ENCODE measurements around the gene CD180. TPM values are rescaled to one million over a fixed set of nuclear protein-coding genes. Genes with fewer than 3 reads are reported as not detected.

Gene CD180
- total RNA-seq, 1 experiment from 2014 or later, result not detected

DNA sequence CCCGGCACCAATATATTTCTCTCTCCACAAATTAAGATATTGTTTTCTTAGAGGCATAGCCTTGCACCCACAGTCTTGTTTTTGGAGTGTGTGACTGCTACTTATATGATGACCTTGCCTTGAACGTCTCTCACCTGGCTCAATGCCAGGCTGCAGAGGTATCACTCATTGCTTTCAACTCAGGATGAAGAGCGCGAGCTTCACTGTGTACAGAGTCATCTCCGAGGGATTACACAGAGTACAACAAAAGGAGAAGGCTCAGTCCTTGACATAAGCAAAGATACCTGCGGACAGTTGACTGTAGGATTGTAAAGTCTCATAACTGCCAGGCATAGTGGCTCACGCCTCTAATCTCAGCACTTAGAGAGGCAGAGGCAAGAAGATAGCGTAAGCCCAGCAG lies 53.8 kb downstream of the CD180 start:
- H3K4me3 ChIP-seq (ENCODE audit: low read depth in 2 of 2, low read length in 2 of 2), result no peak overlapping the region
- DNase-seq (ENCODE audit: low read depth, low spot score), result no peak
- H3K27me3 ChIP-seq (ENCODE audit: control insufficient read depth, insufficient read depth, low read length), result no peaks in the 10 kb centered on the region; the same call in 1 of the 2 replicates
- no peak for TF ChIP-seq TCF7L2 (IDR thresholded peaks at IDR 0.05; ENCODE audit: low read depth, low read length)
- no peak for TF ChIP-seq POLR2AphosphoS5 (IDR thresholded peaks at IDR 0.05; ENCODE audit: low read depth, low read length)
- TF ChIP-seq SIN3A (IDR thresholded peaks at IDR 0.05; ENCODE audit: borderline replicate concordance, insufficient read depth, low read depth, low read length), result no peak
- TF ChIP-seq, protein P1, sequence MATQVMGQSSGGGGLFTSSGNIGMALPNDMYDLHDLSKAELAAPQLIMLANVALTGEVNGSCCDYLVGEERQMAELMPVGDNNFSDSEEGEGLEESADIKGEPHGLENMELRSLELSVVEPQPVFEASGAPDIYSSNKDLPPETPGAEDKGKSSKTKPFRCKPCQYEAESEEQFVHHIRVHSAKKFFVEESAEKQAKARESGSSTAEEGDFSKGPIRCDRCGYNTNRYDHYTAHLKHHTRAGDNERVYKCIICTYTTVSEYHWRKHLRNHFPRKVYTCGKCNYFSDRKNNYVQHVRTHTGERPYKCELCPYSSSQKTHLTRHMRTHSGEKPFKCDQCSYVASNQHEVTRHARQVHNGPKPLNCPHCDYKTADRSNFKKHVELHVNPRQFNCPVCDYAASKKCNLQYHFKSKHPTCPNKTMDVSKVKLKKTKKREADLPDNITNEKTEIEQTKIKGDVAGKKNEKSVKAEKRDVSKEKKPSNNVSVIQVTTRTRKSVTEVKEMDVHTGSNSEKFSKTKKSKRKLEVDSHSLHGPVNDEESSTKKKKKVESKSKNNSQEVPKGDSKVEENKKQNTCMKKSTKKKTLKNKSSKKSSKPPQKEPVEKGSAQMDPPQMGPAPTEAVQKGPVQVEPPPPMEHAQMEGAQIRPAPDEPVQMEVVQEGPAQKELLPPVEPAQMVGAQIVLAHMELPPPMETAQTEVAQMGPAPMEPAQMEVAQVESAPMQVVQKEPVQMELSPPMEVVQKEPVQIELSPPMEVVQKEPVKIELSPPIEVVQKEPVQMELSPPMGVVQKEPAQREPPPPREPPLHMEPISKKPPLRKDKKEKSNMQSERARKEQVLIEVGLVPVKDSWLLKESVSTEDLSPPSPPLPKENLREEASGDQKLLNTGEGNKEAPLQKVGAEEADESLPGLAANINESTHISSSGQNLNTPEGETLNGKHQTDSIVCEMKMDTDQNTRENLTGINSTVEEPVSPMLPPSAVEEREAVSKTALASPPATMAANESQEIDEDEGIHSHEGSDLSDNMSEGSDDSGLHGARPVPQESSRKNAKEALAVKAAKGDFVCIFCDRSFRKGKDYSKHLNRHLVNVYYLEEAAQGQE (IDR thresholded peaks at IDR 0.05; ENCODE audit: insufficient read depth in 1 of 2, low read depth in 2 of 2, low read length in 1 of 2), result no peak
- TF ChIP-seq, protein P2, sequence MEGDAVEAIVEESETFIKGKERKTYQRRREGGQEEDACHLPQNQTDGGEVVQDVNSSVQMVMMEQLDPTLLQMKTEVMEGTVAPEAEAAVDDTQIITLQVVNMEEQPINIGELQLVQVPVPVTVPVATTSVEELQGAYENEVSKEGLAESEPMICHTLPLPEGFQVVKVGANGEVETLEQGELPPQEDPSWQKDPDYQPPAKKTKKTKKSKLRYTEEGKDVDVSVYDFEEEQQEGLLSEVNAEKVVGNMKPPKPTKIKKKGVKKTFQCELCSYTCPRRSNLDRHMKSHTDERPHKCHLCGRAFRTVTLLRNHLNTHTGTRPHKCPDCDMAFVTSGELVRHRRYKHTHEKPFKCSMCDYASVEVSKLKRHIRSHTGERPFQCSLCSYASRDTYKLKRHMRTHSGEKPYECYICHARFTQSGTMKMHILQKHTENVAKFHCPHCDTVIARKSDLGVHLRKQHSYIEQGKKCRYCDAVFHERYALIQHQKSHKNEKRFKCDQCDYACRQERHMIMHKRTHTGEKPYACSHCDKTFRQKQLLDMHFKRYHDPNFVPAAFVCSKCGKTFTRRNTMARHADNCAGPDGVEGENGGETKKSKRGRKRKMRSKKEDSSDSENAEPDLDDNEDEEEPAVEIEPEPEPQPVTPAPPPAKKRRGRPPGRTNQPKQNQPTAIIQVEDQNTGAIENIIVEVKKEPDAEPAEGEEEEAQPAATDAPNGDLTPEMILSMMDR (IDR thresholded peaks at IDR 0.05), result no peak
- CTCF ChIA-PET, result interaction anchor here (0.6 kb wide), 1 partner anchor 65 kb away, joined by 3 read pairs; no protein-coding TSS in a partner anchor
- in situ Hi-C loops (cut with HindIII; ENCODE audit: low pct_unique_long_range_greater_than_20kb, low sequenced_read_pairs), result no loop called here
- ATAC-seq, result no peak
- H3K36me3 ChIP-seq (ENCODE audit: control insufficient read depth, insufficient read depth, low read length), result no peaks in the 10 kb centered on the region
- no TSS peak for BruUV-seq (replicated peaks)
- POLR2A ChIA-PET, result no interaction called here
- intact Hi-C loops (cut with micrococcal nuclease; ENCODE audit: unreplicated experiment), result loop anchor here (10.0 kb wide), 1 partner anchor 258 kb away; no protein-coding TSS in a partner anchor
- no peak overlapping the region for H3K27ac ChIP-seq (ENCODE audit: low read length)
- no peaks in the 10 kb centered on the region for H3K4me1 ChIP-seq (ENCODE audit: control insufficient read depth, insufficient read depth, low read length)
- no peaks in the 10 kb centered on the region for H3K9me3 ChIP-seq (ENCODE audit: control insufficient read depth, insufficient read depth, low read depth, low read length)

DNA sequence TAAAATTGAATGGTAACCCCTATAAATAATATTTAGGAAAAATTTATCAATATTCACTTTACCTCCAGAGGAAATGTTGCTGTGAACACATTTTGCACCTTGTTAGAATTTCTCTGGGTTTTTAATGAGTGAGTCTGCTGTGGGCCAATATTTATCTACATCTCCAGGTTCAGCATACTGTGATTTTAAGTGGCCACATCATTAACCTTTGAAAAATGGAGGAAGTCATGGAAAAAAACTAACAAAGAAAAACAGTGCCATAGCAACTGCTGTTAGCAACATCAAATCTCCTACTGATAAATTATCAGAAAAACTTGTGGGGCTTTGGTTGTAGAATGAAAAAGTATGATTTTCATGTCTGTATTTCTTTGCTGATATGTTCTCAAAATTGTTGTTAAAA lies 55.0 kb downstream of the CD180 start:
- TF ChIP-seq, protein P1 (IDR thresholded peaks at IDR 0.05; ENCODE audit: insufficient read depth in 1 of 2, low read depth in 2 of 2, low read length in 1 of 2), result no peak
- TF ChIP-seq, protein P2 (IDR thresholded peaks at IDR 0.05), result no peak
- TF ChIP-seq SIN3A (IDR thresholded peaks at IDR 0.05; ENCODE audit: borderline replicate concordance, insufficient read depth, low read depth, low read length), result no peak
- no peak for TF ChIP-seq POLR2AphosphoS5 (IDR thresholded peaks at IDR 0.05; ENCODE audit: low read depth, low read length)
- no peak for TF ChIP-seq TCF7L2 (IDR thresholded peaks at IDR 0.05; ENCODE audit: low read depth, low read length)
- DNase-seq (ENCODE audit: low read depth, low spot score) (no peak), ATAC-seq (no peak)
- H3K27ac ChIP-seq (ENCODE audit: low read length), result no peak overlapping the region
- in situ Hi-C loops (cut with HindIII; ENCODE audit: low pct_unique_long_range_greater_than_20kb, low sequenced_read_pairs), result no loop called here
- H3K4me3 ChIP-seq (ENCODE audit: low read depth in 2 of 2, low read length in 2 of 2), result no peak overlapping the region
- H3K27me3 ChIP-seq (ENCODE audit: control insufficient read depth, insufficient read depth, low read length), result no peaks in the 10 kb centered on the region
- H3K36me3 ChIP-seq (ENCODE audit: control insufficient read depth, insufficient read depth, low read length), result no peaks in the 10 kb centered on the region
- ChIA-PET CTCF (no interaction called here), POLR2A (no interaction called here)
- H3K4me1 ChIP-seq (ENCODE audit: control insufficient read depth, insufficient read depth, low read length), result no peaks in the 10 kb centered on the region
- H3K9me3 ChIP-seq (ENCODE audit: control insufficient read depth, insufficient read depth, low read depth, low read length), result no peaks in the 10 kb centered on the region
- intact Hi-C loops (cut with micrococcal nuclease; ENCODE audit: unreplicated experiment), result loop anchor here (10.0 kb wide), 1 partner anchor 257 kb away; no protein-coding TSS in a partner anchor
- BruUV-seq (replicated peaks), result no TSS peak
